ENCODE results near the gene NEURL1.

DNA sequence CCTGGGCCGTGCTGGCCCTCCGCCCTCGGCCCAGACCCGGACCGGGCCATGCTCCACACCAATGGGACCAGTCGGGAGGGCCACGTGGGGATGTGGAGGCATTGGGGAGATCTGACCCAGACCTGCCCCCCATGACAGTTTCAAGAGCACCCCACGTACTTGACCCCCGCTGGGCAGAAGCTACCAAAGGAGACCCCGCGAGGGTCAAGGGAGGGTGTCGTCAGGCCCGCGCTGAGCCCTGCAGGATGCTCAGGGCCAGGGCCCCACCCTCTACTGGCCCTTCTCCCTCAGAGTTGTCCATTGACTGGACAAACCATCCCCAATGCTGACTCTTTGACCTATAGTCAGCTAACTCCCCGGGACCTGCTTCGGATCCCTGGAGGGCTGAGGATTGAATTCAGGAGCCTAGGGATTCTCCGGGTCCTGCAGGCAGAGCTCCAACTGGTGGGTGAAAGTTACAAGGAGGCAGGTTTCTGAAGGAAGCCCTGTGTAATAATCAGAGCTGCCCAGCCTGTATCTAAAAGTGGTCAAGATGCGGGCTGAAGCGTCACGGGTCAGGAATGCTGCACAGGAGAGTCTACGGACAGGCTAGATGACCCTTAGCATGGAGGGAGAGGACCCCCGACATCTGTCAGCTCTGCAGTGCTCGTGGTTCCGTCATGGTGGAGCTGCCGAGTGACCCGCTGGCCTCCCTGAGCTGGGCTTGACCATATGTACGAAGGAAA lies 40.8 kb upstream of the NEURL1 start:
- TF ChIP-seq, protein P1, sequence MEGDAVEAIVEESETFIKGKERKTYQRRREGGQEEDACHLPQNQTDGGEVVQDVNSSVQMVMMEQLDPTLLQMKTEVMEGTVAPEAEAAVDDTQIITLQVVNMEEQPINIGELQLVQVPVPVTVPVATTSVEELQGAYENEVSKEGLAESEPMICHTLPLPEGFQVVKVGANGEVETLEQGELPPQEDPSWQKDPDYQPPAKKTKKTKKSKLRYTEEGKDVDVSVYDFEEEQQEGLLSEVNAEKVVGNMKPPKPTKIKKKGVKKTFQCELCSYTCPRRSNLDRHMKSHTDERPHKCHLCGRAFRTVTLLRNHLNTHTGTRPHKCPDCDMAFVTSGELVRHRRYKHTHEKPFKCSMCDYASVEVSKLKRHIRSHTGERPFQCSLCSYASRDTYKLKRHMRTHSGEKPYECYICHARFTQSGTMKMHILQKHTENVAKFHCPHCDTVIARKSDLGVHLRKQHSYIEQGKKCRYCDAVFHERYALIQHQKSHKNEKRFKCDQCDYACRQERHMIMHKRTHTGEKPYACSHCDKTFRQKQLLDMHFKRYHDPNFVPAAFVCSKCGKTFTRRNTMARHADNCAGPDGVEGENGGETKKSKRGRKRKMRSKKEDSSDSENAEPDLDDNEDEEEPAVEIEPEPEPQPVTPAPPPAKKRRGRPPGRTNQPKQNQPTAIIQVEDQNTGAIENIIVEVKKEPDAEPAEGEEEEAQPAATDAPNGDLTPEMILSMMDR (IDR thresholded peaks at IDR 0.05; ENCODE audit: low read depth, low read length): no peak
- TF ChIP-seq POLR2A (IDR thresholded peaks at IDR 0.05; ENCODE audit: extremely low read depth, insufficient read length): no peak
- TF ChIP-seq, protein P2, sequence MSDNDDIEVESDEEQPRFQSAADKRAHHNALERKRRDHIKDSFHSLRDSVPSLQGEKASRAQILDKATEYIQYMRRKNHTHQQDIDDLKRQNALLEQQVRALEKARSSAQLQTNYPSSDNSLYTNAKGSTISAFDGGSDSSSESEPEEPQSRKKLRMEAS (IDR thresholded peaks at IDR 0.05; ENCODE audit: low read depth, low read length): no peak
- TF ChIP-seq MYC (IDR thresholded peaks at IDR 0.05; ENCODE audit: low read depth, low read length): no peak

All from NB4 (cell line).